HL-60/S4 treated with retinoic acid at 250 ng/mL for 4 days and 3 days (cell line): ENCODE data around the gene MCM7.
"Not testable (repeated sequence)": the region's sequence is repeated elsewhere in the genome, so short reads cannot be mapped to it uniquely, and the experiment has no call there.

Experiments used
- in situ Hi-C: fragments of 300-500 bp; cut with MboI; formaldehyde crosslinking; loops from 2 replicates; pipeline ENCODE4 v1.7.0; 2022; ENCODE audit warnings: low sequenced_read_pairs

MCM7 gene

GRCh38 chr7:100101016-100101862, at the start of gene MCM7, which contains the start of gene AP4M1:
Gene MCM7, minus strand, starts transcription at chr7:100101397. Its CDS starts 103 bp downstream, at chr7:100101294.
Gene AP4M1, plus strand, starts transcription at chr7:100101643. Its CDS starts 72 bp downstream, at chr7:100101715.
- in situ Hi-C loops, result no loop called here

GRCh38 chr7:100148559-100149328, 47.5 kb upstream of the MCM7 start, which contains the start of gene LAMTOR4:
Gene LAMTOR4, plus strand, starts transcription at chr7:100148918. Its CDS starts 55 bp downstream, at chr7:100148973.
- in situ Hi-C loops, result no loop called here

- in situ Hi-C loops, result no loop called here
Observed at GRCh38 chr7:100148225-100148558, 47.0 kb upstream of the MCM7 start.

- in situ Hi-C loops, result no loop called here
Observed at GRCh38 chr7:100147278-100147677, 46.1 kb upstream of the MCM7 start.

- in situ Hi-C loops, result not testable (repeated sequence)
Observed at GRCh38 chr7:100146350-100146749, 45.2 kb upstream of the MCM7 start.

- in situ Hi-C loops, result no loop called here
Observed at GRCh38 chr7:100142461-100142860, 41.3 kb upstream of the MCM7 start.

GRCh38 chr7:100141555-100141949, 40.4 kb upstream of the MCM7 start:
- in situ Hi-C loops, result no loop called here

GRCh38 chr7:100137851-100138760, 36.9 kb upstream of the MCM7 start:
- in situ Hi-C loops, result no loop called here

- in situ Hi-C loops, result no loop called here
Observed at GRCh38 chr7:100132697-100133151, 31.5 kb upstream of the MCM7 start.

- in situ Hi-C loops, result no loop called here
Observed at GRCh38 chr7:100132126-100132525, 30.9 kb upstream of the MCM7 start.

- in situ Hi-C loops, result no loop called here
Observed at GRCh38 chr7:100130608-100131453, 29.6 kb upstream of the MCM7 start.

GRCh38 chr7:100130220-100130607, 29.0 kb upstream of the MCM7 start:
- in situ Hi-C loops, result not testable (repeated sequence)

- in situ Hi-C loops, result no loop called here
Observed at GRCh38 chr7:100128637-100128963, 27.4 kb upstream of the MCM7 start.

- in situ Hi-C loops, result no loop called here
Observed at GRCh38 chr7:100127866-100128636, 26.9 kb upstream of the MCM7 start.

- in situ Hi-C loops, result no loop called here
Observed at GRCh38 chr7:100126931-100127865, 26.0 kb upstream of the MCM7 start, which contains the start of gene MBLAC1. Gene MBLAC1, plus strand, starts transcription at chr7:100126967. Its CDS starts 429 bp downstream, at chr7:100127396.

- in situ Hi-C loops, result no loop called here
Observed at GRCh38 chr7:100126239-100126930, 25.2 kb upstream of the MCM7 start.
